ELF-1 (cell line): ENCODE measurements around the gene STK40.
A peak's percentile ranks its signal among the peaks of the same experiment; 100 is the strongest.

Experiments
- DNase-seq: peaks from one replicate; pipeline ENCODE4 v3.0.0-alpha.2; 2016; ENCODE audit warnings: low read depth, low spot score

Gene STK40

DNA sequence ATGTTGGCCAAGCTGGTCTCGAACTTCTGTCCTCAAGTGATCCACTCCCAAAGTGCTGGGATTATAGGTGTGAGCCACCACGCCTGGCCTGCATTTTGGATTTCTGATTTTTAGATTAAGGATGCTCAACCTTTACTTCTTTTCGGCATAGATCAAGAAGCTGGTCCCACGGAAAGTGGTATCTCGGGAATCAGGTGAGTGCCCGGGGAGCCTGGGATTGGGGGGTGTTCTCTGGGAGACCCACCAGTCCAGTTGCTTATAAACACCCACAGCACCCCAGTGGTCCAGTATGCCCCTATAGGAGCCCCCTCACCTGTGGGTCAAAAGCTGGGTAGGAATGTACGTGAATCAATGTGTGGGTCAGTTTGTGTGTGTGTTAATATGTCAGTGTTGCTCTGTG lies 76.3 kb downstream of the STK40 start:
- DNase-seq, result no peak

- DNase-seq, result no peak
These were observed 78.0 kb downstream of the STK40 start for GRCh38 chr1:36307601-36308330.

DNA sequence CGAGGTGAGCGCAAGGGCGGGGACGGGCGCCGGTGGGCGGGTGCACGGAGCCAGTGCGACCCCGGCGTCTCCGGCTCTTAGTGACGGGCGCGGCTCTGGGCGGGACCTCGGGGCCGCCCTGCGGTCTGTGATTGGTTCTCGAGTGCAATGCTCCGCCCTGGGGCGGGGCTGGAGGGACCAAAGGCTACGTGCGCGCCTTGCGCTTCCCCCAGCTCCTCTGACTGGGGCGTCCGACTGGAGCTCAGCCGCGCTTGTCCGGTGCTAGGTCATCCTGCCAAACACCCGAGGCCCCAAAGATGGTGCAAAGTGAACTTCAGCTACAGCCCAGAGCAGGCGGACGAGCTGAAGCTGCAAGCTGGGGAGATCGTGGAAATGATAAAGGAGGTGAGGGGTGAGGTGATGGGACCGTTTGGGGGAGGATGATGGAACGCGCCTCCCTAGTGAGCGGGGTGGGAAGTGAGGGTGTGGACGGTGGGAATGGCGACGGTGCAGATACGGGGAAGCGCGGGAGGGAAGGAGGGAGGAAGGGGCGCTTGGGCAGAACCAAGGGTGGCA lies 78.7 kb downstream of the STK40 start:
- DNase-seq, result peak; percentile 98

DNA sequence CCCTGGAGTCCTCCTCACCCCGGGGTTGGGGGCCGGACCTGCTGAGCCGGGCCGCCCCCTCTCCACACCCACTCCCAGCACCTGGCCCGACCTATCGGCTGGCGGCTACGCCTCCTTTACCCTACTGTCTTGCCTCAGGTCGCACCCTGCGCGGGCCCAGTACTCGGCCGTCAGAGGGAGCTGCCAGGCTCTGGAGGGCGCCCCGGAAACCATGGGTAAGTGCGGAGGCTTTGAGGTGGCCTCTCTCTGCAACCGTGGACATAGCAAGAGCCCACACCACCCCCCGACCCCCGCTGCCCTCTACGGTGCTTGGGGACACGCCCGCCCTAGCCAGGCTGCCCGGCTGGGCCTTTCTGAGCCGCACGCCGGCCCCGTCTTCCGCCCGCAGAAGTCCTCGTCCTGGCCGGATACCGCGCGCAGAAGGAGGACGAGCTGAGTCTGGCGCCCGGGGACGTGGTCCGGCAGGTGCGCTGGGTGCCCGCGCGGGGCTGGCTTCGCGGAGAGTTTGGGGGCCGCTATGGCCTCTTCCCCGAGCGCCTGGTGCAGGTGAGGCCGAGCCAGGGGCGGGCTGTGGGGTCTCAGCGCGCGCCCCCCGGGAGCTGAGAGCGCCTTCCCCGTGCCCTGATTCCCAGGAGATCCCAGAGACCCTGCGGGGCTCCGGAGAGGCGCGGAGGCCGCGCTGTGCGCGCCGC lies 79.4 kb downstream of the STK40 start, which contains the start of gene SH3D21:
TSS of gene SH3D21 (plus strand) at position 159 of the 692 bp plus-strand sequence. CDS start at position 212, 53 bp downstream.
- DNase-seq, result no peak

DNA sequence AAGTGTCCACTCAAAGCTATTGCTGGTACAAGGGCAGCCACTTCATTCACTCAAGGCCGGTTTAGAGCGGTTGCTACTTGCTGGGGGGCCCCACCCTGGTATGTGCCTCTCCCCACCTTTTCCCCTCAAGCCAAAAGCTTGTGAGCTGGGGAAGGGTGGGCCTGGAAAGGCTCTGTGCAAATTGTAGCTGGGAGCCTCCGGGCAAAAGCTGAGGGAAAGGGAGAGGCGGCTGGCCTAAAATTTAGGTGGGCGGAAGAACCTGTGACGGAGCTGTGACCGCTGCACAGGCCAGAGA lies 79.9 kb downstream of the STK40 start:
- peak; percentile 96 for DNase-seq

GRCh38 chr1:36304970-36305914 lies 80.5 kb downstream of the STK40 start:
- no peak for DNase-seq

DNA sequence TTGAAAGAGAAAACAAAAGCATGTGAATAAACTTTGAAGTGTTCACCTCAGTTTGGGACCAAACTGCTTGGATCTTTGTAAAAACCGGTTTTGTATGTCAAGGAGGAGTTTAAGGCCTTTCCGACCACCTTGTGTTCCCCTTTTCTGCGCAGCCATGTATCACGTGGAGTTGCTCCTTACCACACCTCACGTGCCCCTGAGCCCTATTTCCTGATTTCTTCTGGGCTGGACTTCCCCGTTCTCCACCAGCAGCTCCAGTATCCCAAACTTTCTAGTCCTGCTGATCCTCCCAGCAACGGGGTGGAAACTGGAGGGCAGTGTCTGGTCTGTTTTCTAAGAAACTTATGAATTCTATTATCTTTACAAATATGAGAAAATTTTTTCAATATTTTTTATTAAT lies 81.2 kb downstream of the STK40 start:
- no peak for DNase-seq

DNA sequence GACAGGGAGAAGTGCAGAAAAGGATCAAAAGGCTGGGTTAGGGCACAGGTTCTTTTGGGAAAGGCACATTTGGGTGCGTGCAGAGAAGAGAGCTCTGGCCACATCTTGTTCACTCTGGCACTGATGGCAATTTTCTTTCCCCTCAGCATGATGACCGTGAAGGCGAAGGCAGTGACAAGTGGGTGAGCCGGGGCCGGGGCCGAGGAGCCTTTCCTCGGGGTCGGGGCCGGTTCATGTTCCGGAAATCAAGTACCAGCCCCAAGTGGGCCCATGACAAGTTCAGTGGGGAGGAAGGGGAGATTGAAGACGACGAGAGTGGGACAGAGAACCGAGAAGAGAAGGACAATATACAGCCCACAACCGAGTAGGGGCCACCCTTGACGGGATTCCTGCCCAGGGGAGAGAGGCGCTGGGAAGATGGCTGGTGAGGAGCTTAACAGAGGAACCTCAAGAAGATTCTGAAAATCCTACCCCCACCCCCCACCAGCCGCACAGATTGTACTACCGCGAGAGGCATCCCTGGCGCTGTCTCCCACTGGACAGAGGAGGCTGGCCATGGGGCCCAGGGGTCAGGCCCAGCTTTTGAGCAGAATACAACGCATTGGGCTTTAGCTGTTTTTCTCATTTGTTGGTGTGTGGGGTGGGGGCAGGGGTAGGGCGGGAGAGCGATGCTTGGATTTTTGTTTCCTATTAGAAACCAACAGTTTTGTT lies 81.9 kb downstream of the STK40 start:
- no peak for DNase-seq

DNA sequence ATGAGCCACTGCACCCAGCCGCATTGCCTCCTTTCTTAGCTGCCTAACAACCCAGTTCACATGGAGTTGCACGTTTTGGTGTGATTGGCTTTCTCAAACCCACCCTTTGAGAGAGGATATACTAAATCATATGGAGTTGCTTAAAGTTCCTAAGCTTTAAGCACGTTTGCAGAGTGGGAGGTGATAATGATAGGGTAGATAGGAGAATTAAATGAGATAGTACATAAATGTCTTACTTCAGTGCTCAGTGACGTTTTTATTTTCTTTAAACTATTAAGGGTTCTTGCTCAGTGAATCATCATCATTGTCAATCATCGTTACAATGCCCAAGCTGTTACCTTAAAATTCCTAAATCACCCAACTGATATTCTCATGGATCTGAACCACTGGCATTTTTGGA lies 82.5 kb downstream of the STK40 start:
- DNase-seq, result no peak

DNA sequence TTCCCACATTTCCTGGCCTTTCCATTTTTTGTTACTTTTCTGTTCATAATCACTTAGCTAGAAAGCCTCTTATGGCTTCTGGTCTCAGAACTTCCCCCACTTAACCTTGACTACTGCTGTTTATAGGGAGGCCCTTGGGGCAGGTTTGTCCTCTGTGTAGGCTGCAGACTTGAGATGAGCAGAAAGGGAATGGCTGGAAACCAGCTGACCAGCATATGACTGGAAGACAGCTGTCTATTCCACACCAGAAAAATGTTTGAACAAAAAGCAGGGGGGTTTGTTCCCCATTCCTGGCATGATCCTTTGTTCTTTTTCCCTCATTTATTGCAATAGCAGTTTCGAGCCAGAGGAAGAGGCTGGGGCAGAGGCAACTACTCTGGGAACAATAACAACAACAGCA lies 84.5 kb downstream of the STK40 start:
- no peak for DNase-seq

DNA sequence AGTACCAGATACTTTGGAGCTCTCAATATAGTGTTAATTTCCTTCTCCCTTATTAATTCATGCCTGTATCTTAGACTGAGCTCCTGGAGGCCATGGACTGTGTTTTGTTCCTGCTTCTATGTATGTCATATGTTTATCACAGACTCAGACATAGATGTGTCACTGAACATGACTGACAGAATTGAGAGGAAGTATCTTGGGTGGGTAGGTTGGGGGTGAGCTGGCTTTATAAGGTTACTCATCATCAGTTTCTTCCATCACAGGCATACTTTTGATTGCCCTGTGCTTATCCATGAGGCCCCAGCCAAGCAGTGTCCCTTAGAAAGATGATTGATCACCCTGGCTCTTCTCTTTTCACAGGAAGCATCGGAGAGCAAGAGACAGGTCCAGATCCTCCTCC lies 85.2 kb downstream of the STK40 start:
- DNase-seq, result no peak

GRCh38 chr1:36298640-36299039 lies 87.1 kb downstream of the STK40 start:
- DNase-seq, result no peak

- DNase-seq, result no peak
These were observed 88.7 kb downstream of the STK40 start for GRCh38 chr1:36297062-36297461.

GRCh38 chr1:36295390-36295789 lies 90.3 kb downstream of the STK40 start:
- DNase-seq, result no peak
